CD4-positive, CD25-positive, alpha-beta regulatory T cell (primary cell): ENCODE results near the gene MYLIP. TPM values are rescaled to one million over a fixed set of nuclear protein-coding genes. Genes with fewer than 3 reads are reported as not detected.

ENCODE experiments used
- ATAC-seq, 2 donors: fragments of 150-1000 bp; cut with Tn5 transposase; one replicate each; pipeline ENCODE4 v1.10.0; 2021; ENCODE audit warnings: low read depth in 2 of 2, moderate number of reproducible peaks in 2 of 2, moderate library complexity in 1 of 2
- DNase-seq, 3 donors: peaks; one replicate each; pipeline versions ENCODE4 v3.0.0 to v3.0.0-alpha.2; 2012 to 2022; ENCODE audit warnings: mixed read lengths in 1 of 3
- H3K27ac ChIP-seq: one replicate; pipeline ENCODE4 v1.7.0; 2013; ENCODE audit warnings: mild to moderate bottlenecking, low read length; ENCODE audit not compliant: insufficient read depth, poor library complexity, severe bottlenecking
- H3K27me3 ChIP-seq: one replicate; pipeline ENCODE4 v1.7.0; 2013; ENCODE audit warnings: low read length; ENCODE audit not compliant: control insufficient read depth, insufficient read depth
- H3K36me3 ChIP-seq: one replicate; pipeline ENCODE4 v1.7.0; 2013; ENCODE audit warnings: mild to moderate bottlenecking, low read length, moderate library complexity; ENCODE audit not compliant: control insufficient read depth, insufficient read depth
- H3K4me1 ChIP-seq: 2 replicates; pipeline ENCODE4 v1.7.0; 2013; ENCODE audit warnings: mild to moderate bottlenecking, low read length; ENCODE audit not compliant: insufficient read depth, control insufficient read depth, poor library complexity, severe bottlenecking
- H3K4me3 ChIP-seq: one replicate; pipeline ENCODE4 v1.7.0; 2013; ENCODE audit warnings: low read depth, mild to moderate bottlenecking, low read length, moderate library complexity
- H3K9me3 ChIP-seq, 2 experiments: 1 replicate in 1 of 2; 2 replicates in 1 of 2; pipeline ENCODE4 v1.7.0; 2013; ENCODE audit warnings: low read length in 2 of 2, mild to moderate bottlenecking in 1 of 2, moderate library complexity in 1 of 2; ENCODE audit not compliant: control insufficient read depth in 2 of 2
- H3K27ac Mint-ChIP-seq, 3 donors: one replicate each; pipeline ENCODE4 v1.8.0; 2020 to 2022; ENCODE audit warnings: mild to moderate bottlenecking in 3 of 3, mixed read lengths in 3 of 3, moderate library complexity in 2 of 3
- H3K27me3 Mint-ChIP-seq: one replicate; pipeline ENCODE4 v1.8.0; 2022; ENCODE audit warnings: mild to moderate bottlenecking, mixed read lengths
- H3K36me3 Mint-ChIP-seq: one replicate; pipeline ENCODE4 v1.8.0; 2020; ENCODE audit warnings: mixed read lengths
- H3K4me1 Mint-ChIP-seq, 4 donors: one replicate each; pipeline ENCODE4 v1.8.0; 2020 to 2022; ENCODE audit warnings: mixed read lengths in 4 of 4, mild to moderate bottlenecking in 1 of 4
- H3K4me3 Mint-ChIP-seq, 4 donors: one replicate each; pipeline ENCODE4 v1.8.0; 2020 to 2022; ENCODE audit warnings: mild to moderate bottlenecking in 4 of 4, mixed read lengths in 4 of 4, moderate library complexity in 3 of 4
- H3K9me3 Mint-ChIP-seq, 7 donors: one replicate each; pipeline ENCODE4 v1.8.0; 2020 to 2022; ENCODE audit warnings: mixed read lengths in 7 of 7, mild to moderate bottlenecking in 3 of 7, moderate library complexity in 2 of 7
- polyA plus RNA-seq, 4 donors: library from polyadenylated mRNA; unstranded; fragments of 300-500 nt; fragmentation: Illumina TruSeq; gene quantifications; one replicate each; pipeline ENCODE4 v1.2.3, GENCODE V29; 2021
- total RNA-seq: library from RNA; stranded (reverse); gene quantifications from one replicate; pipeline ENCODE4 v1.2.3, GENCODE V29; 2022

Gene MYLIP
- total and polyA plus RNA-seq, 5 donors from 2014 or later, result 62.4 to 236 (median 74.3) TPM

DNA sequence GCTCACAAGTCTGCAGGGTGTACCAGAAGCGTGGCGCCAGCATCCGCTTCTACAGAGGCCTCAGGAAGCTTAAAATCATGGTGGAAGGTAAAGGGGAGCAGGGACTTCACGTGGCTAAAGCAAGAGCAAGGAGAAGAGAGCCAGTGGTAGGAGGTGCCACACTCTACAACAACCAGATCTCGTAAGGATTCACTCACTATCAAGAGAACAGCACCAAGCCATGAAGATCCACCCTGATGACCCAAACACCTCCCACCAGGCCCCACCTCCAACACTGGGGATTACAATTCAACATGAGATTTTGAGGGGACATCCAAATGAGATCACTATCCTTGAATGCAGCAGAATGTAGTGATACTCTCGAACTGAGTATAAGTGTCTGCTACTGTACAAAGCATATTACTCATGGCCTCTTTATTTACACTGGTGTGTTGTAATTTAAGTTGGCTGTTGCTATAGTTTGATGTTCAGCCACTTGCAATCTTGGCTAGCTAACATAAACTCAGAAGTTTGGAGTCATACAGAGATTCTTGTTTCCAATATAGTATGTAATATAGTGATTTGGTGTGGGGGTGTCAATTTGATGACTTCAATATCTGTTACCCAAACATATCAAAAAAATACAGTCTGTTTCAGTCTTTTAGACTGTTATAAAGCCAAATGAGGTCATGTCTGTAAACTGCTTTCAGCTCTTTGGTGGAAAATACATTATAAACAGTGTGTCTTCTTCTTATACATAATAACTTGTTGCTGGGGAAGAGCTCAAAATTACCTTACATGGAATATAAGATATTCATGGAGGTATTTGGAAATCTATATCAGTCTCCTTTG lies 39.4 kb upstream of the MYLIP start:
- H3K9me3 ChIP-seq, result no peaks in the 10 kb centered on the region
- H3K4me3 Mint-ChIP-seq, result no peak overlapping the region
- H3K27ac ChIP-seq, result no peak overlapping the region
- no peak overlapping the region for H3K27ac Mint-ChIP-seq
- no peaks in the 10 kb centered on the region for H3K4me1 ChIP-seq
- no peak overlapping the region for H3K4me3 ChIP-seq
- H3K4me1 Mint-ChIP-seq, result no peaks in the 10 kb centered on the region
- ATAC-seq (no peak), DNase-seq (no peak)
- no peaks in the 10 kb centered on the region for H3K9me3 Mint-ChIP-seq
- H3K36me3 ChIP-seq, result no peaks in the 10 kb centered on the region
- H3K27me3 Mint-ChIP-seq, result peaks cover 27% of the 10 kb centered on the region
- H3K36me3 Mint-ChIP-seq, result no peaks in the 10 kb centered on the region
- peaks cover 16% of the 10 kb centered on the region for H3K27me3 ChIP-seq

DNA sequence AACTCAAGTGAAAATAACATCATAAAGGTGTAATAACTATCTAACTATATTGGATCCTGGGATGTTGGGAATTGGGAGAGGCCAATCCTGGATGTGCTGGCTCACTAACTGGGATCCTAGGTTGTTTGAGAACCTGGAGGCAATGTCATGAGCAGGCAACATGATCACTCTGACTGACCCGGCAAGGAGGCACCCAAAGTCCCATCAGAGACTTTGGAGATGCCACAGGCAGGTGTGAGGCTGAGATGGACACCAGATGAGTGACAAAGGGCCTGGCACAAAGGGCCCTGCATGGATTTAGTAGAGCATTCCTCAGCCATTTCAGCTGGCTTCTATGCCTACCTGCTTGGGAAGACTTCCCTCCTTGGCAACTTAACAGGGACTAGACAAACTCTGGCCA lies 38.4 kb upstream of the MYLIP start:
- no peak for ATAC-seq
- H3K27me3 Mint-ChIP-seq, result peaks cover 23% of the 10 kb centered on the region
- no peaks in the 10 kb centered on the region for H3K4me1 Mint-ChIP-seq

DNA sequence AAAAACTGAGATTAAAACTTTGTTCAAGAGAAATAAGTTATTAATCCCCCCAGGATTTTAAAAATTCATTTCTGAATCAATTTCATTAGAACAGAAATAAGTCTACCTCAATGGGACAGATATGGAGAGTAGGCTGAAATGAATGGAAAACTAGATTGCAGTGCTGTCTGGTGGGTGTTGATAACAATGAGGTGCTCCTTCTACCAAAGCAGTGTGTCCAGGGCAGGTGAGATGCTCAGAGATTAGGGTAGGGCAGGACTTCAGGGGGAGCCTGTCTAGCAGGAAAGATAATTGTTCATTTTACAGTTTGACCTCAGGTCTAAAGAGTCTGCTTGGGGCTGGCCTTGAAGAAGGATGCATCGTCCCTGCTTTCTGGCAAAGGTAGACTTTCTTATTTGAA lies 38.0 kb upstream of the MYLIP start:
- Histone ChIP-seq H3K9me3 (no peaks in the 10 kb centered on the region), H3K4me1 (no peaks in the 10 kb centered on the region), H3K4me3 (no peak overlapping the region), H3K27me3 (peaks cover 16% of the 10 kb centered on the region), H3K27ac (no peak overlapping the region), H3K36me3 (no peaks in the 10 kb centered on the region)
- Mint-ChIP-seq H3K9me3 (peaks cover 0 to 1% (median 0%) of the 10 kb centered on the region in 7 donors), H3K4me3 (no peak overlapping the region), H3K4me1 (no peaks in the 10 kb centered on the region), H3K36me3 (no peaks in the 10 kb centered on the region), H3K27me3 (peaks cover 21% of the 10 kb centered on the region), H3K27ac (no peak overlapping the region)
- ATAC-seq (no peak), DNase-seq (no peak)

More for the DNA sequence above, 38.4 kb upstream of the MYLIP start:
- Mint-ChIP-seq H3K4me3 (no peak overlapping the region), H3K36me3 (no peaks in the 10 kb centered on the region), H3K9me3 (no peaks in the 10 kb centered on the region), H3K27ac (no peak overlapping the region)
- peaks cover 16% of the 10 kb centered on the region for H3K27me3 ChIP-seq
- H3K36me3 ChIP-seq, result no peaks in the 10 kb centered on the region
- no peaks in the 10 kb centered on the region for H3K4me1 ChIP-seq
- no peak overlapping the region for H3K4me3 ChIP-seq
- H3K9me3 ChIP-seq, result no peaks in the 10 kb centered on the region
- H3K27ac ChIP-seq, result no peak overlapping the region
- DNase-seq, result no peak

DNA sequence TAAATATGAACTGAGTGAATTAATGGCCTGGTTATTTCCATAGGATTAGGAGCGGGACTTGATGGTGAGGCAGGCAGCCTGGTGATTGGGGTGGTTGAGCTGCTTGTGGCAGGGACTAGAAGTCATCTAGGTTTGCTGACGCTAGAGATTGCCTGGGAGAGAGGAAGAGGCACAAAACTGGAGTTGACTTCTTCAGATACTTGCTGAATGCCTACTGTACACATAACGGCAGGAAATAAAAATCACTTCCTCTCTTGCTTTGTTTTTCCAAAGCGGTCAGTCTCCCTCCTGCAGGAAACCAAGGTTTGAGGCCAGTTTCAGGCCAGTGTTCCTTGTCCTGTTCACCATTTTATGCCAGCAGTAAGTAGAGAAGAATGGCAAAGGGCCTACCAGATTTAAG lies 36.7 kb upstream of the MYLIP start:
- Mint-ChIP-seq H3K9me3 (peaks cover 0 to 5% (median 0%) of the 10 kb centered on the region in 7 donors), H3K36me3 (no peaks in the 10 kb centered on the region)

DNA sequence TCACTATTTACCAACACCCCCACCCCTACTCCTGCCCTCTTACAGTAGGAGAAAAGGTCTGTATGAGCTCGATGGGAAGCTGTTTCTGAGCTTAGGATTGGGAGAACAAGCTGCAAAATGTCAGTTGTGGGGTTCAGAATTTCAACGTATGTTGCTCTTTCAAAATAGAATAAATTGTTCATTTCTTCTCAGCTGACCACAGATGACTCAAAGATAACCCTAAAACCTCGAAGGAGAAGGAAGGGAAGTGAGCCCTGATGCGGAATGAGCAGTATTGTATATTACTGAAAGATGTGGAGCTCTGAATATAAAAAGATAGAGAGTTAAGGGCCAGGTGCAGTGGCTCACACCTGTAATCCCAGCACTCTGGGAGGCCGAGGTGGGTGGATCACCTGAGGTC lies 35.9 kb upstream of the MYLIP start:
- H3K4me3 Mint-ChIP-seq, result no peak overlapping the region
- no peak overlapping the region for H3K27ac Mint-ChIP-seq
- no peaks in the 10 kb centered on the region for H3K36me3 ChIP-seq
- no peaks in the 10 kb centered on the region for H3K4me1 Mint-ChIP-seq
- no peaks in the 10 kb centered on the region for H3K4me1 ChIP-seq
- peaks cover 3% of the 10 kb centered on the region for H3K36me3 Mint-ChIP-seq
- H3K27ac ChIP-seq, result no peak overlapping the region
- DNase-seq (no peak), ATAC-seq (no peak)
- no peak overlapping the region for H3K4me3 ChIP-seq
- peaks cover 11% of the 10 kb centered on the region for H3K27me3 ChIP-seq
- H3K9me3 Mint-ChIP-seq, result peaks cover 0 to 5% (median 0%) of the 10 kb centered on the region in 7 donors
- H3K9me3 ChIP-seq, result no peaks in the 10 kb centered on the region
- H3K27me3 Mint-ChIP-seq, result peaks cover 23% of the 10 kb centered on the region

More for the DNA sequence above, 36.7 kb upstream of the MYLIP start:
- DNase-seq (no peak), ATAC-seq (no peak)
- Mint-ChIP-seq H3K4me1 (no peaks in the 10 kb centered on the region), H3K4me3 (no peak overlapping the region), H3K27ac (no peak overlapping the region), H3K27me3 (peaks cover 27% of the 10 kb centered on the region)
- H3K27me3 ChIP-seq, result peaks cover 13% of the 10 kb centered on the region
- no peak overlapping the region for H3K4me3 ChIP-seq
- H3K27ac ChIP-seq, result no peak overlapping the region
- no peaks in the 10 kb centered on the region for H3K36me3 ChIP-seq
- H3K9me3 ChIP-seq, result no peaks in the 10 kb centered on the region
- H3K4me1 ChIP-seq, result no peaks in the 10 kb centered on the region

DNA sequence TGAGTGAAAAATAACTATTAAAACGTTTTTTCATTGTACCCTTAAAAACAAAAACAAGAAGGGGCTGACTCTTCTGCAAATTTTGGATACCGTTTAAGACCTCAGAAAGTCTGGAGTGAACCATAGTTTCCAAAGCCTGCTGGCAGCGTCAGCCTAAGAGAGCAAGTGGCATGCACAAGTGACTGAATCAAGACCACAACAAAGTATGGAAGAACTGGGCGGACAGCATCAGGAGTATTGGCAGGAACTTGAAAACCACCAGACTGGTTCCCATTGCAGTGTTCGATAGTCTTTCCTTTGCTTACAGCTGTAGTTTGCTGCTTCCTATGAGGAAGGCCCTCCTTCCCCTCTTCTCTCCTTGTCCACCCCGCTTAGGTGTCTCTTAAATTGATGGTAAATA lies 33.7 kb upstream of the MYLIP start:
- Mint-ChIP-seq H3K27me3 (peaks cover 23% of the 10 kb centered on the region), H3K9me3 (peaks cover 0 to 7% (median 4%) of the 10 kb centered on the region in 7 donors), H3K36me3 (peaks cover 3% of the 10 kb centered on the region), H3K4me3 (no peak overlapping the region), H3K27ac (no peak overlapping the region), H3K4me1 (no peaks in the 10 kb centered on the region)
- H3K36me3 ChIP-seq, result no peaks in the 10 kb centered on the region
- ATAC-seq (no peak), DNase-seq (no peak)
- H3K27me3 ChIP-seq, result peaks cover 11% of the 10 kb centered on the region
- peaks cover 0 to 2% of the 10 kb centered on the region in 2 experiments for H3K9me3 ChIP-seq
- H3K4me3 ChIP-seq, result no peak overlapping the region
- no peaks in the 10 kb centered on the region for H3K4me1 ChIP-seq
- H3K27ac ChIP-seq, result no peak overlapping the region

DNA sequence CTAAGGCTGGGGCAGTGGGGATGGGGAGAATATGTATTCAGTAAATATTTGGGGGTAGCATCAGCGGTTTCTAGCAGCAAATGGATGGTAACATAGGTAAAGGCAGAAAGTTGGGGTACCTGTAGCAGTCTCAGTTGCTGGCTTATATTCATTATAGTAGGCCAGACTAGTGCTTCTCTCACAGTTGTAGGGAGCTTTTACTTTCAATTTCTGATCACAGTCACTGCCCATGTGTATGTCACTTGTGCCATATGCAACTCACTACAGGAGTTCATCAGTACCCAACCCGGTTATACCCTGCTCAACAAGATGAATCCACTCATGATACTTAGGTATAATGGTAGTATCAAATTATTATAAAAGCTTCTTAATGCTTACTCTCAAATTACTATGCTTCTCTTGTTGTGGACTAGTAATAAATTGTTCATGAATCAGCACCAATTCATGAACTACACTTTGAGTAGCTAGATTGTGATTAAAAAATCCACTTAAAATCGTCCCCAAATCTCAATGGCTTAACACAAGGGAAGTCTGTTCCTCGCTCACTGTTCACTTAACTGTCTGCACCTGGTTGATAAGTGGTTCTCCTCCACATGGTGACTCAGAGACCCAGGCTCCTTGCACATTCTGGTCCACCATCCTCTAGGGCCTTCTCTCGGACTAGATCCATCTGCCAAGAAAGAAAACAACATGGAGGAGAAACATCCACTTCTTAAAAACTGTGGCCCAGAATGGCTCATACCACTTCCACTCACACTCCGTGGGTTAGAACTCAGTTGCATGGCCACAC lies 31.3 kb upstream of the MYLIP start:
- Histone ChIP-seq H3K4me1 (no peaks in the 10 kb centered on the region), H3K27me3 (peaks cover 5% of the 10 kb centered on the region), H3K27ac (no peak overlapping the region), H3K4me3 (no peak overlapping the region), H3K36me3 (no peaks in the 10 kb centered on the region), H3K9me3 (peaks cover 0 to 3% of the 10 kb centered on the region in 2 experiments)
- ATAC-seq (no peak), DNase-seq (peak in 1 of 3 donors; percentile 4)
- no peak overlapping the region for H3K27ac Mint-ChIP-seq
- peaks cover 3% of the 10 kb centered on the region for H3K36me3 Mint-ChIP-seq
- no peaks in the 10 kb centered on the region for H3K4me1 Mint-ChIP-seq
- H3K9me3 Mint-ChIP-seq, result peaks cover 0 to 16% (median 5%) of the 10 kb centered on the region in 7 donors
- no peak overlapping the region for H3K4me3 Mint-ChIP-seq
- peaks cover 18% of the 10 kb centered on the region for H3K27me3 Mint-ChIP-seq
